RWPE2 (cell line): ENCODE results near the gene GRB10.
A peak's percentile ranks its signal among the peaks of the same experiment; 100 is the strongest.

Experiments
- ATAC-seq: fragments of 200-7000 bp; cut with Tn5 transposase; 3 replicates; pipeline ENCODE4 v1.9.1; 2021; ENCODE audit warnings: low read depth
- DNase-seq: peaks from one replicate; pipeline ENCODE4 v3.0.0-alpha.2; 2020; ENCODE audit warnings: low spot score
- H3K27ac ChIP-seq: fragments of 450-650 bp; 2 replicates; pipeline ENCODE4 v1.5.1; 2017; ENCODE audit warnings: mild to moderate bottlenecking; ENCODE audit not compliant: poor library complexity, severe bottlenecking
- H3K27me3 ChIP-seq: fragments of 250-450 bp; sonication (Bioruptor Pico); 2 replicates; pipeline ENCODE4 v1.5.1; 2021; ENCODE audit warnings: mild to moderate bottlenecking, moderate library complexity; ENCODE audit not compliant: insufficient read depth, poor library complexity, severe bottlenecking
- H3K36me3 ChIP-seq: fragments of 250-450 bp; sonication (Bioruptor Pico); 2 replicates; pipeline ENCODE4 v1.5.1; 2020; ENCODE audit warnings: low read depth, mild to moderate bottlenecking, moderate library complexity
- H3K4me1 ChIP-seq: fragments of 250-450 bp; sonication (Bioruptor Pico); 2 replicates; pipeline ENCODE4 v1.5.1; 2021; ENCODE audit warnings: mild to moderate bottlenecking, moderate library complexity; ENCODE audit not compliant: insufficient read depth, poor library complexity, severe bottlenecking
- H3K4me3 ChIP-seq: fragments of 250-450 bp; sonication (Bioruptor Pico); 2 replicates; pipeline ENCODE4 v1.5.1; 2021; ENCODE audit warnings: mild to moderate bottlenecking, moderate library complexity; ENCODE audit not compliant: severe bottlenecking
- H3K9me3 ChIP-seq: fragments of 250-450 bp; sonication (Bioruptor Pico); 2 replicates; pipeline ENCODE4 v1.5.1; 2021; ENCODE audit warnings: mild to moderate bottlenecking, moderate library complexity; ENCODE audit not compliant: severe bottlenecking
- CTCF ChIP-seq: fragments of 450-650 bp; IDR thresholded peaks from one replicate; pipeline ENCODE4 v1.5.1; 2017; ENCODE audit warnings: mild to moderate bottlenecking, moderate library complexity; ENCODE audit not compliant: poor library complexity, severe bottlenecking

The GRB10 gene

DNA sequence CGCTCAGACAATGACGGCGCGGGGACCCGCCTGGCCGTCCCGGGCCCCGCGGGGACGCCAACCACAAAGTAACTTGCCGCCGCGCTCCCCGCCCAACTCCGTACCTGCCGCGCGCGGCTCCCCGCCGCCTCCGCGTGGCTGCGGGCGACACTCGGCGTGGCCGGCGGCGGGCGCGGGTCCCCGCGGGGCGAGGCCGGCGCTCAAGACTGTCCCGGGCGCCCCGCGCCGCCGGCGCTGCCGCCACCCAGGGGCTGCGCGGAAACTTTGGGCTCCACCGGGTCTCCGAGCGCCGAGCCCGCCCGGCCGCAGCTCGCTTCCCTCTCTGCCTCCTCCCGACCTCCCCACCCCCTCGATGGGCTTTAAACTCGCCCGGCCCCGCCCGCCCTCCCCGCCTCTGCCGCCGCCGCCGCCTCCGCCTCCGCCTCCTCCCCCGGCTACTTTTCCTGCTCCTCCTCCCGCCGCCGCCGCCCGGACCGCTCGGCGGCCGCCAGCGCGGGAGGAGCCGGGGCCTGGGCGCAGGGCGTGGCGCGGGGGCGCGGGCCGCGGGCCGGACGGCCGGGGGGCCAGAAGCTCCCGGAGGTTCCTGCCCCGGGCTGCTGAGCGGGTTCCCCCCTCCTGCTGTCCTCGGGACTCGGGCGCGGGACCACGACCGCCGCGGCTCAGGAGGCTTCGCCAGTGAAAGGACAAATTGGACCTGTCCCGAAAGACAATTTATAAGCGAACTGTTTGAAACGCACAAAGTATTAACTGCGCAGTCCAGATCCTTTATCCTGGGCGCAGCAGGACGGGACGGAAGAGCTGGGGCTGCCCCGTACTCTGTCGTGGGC is 10.6 kb upstream of the GRB10 start:
- no peaks in the 10 kb centered on the region for H3K9me3 ChIP-seq
- H3K4me3 ChIP-seq: peak overlapping the region; percentile 97
- 0 out of 2 replicates have a peak, but pooled peaks cover 4% of the 10 kb centered on the region for H3K36me3 ChIP-seq
- no peaks in the 10 kb centered on the region for H3K27me3 ChIP-seq
- ATAC-seq (peak; percentile 68), DNase-seq (no peak)
- TF ChIP-seq CTCF: peak; percentile 9
- peak overlapping the region; percentile 39 for H3K27ac ChIP-seq
- no peaks in the 10 kb centered on the region for H3K4me1 ChIP-seq

DNA sequence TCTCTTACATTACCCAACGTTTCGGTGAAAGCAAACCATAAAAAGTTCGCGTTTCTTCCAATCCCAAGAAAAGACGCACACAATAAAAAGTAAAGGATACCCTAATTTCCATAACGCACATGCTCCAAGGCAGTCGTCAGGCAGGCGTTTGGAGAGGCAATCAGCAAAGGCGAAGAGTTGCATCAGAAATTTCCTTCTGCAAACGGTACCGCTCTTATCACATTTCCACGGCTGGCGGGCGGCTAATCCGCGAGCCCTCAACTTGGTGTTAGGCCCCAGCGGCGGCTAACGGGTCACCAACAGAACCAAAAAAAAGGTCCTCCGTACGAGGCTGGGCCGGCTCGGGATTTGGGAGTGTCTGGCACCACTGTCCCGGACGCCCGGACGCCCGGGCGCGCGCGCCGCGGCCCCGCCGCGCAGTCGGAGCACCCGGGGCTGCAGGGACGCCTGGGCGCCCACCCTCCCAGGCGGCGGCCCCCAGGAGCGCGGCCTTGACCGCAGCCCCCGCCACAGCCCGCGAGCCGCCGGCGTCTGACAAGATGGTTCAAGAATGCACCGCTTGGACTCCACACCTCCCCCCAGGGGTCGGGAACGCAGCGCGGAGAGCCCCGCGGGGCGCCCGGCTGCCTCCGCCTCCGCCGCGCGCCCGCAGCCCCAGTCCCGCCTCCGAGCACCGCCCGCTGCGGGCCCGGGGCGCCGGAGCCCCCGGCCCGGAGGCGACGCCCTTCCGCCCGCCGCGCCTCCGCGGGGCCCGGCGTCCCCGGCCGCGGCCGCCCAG is 9.8 kb upstream of the GRB10 start:
- ATAC-seq: peak; percentile 28; the same call in 2 of the 3 replicates
- H3K27ac ChIP-seq: peak overlapping the region; percentile 39
- no peak for DNase-seq

GRCh38 chr7:50791938-50792341 is 9.2 kb upstream of the GRB10 start:
- H3K27ac ChIP-seq: peak overlapping the region; percentile 39

More for the DNA sequence above, 9.8 kb upstream of the GRB10 start:
- H3K4me3 ChIP-seq: peak overlapping the region; percentile 97
- H3K36me3 ChIP-seq: 0 out of 2 replicates have a peak, but pooled peaks cover 4% of the 10 kb centered on the region
- no peaks in the 10 kb centered on the region for H3K4me1 ChIP-seq
- no peaks in the 10 kb centered on the region for H3K9me3 ChIP-seq
- no peaks in the 10 kb centered on the region for H3K27me3 ChIP-seq
- TF ChIP-seq CTCF: no peak

DNA sequence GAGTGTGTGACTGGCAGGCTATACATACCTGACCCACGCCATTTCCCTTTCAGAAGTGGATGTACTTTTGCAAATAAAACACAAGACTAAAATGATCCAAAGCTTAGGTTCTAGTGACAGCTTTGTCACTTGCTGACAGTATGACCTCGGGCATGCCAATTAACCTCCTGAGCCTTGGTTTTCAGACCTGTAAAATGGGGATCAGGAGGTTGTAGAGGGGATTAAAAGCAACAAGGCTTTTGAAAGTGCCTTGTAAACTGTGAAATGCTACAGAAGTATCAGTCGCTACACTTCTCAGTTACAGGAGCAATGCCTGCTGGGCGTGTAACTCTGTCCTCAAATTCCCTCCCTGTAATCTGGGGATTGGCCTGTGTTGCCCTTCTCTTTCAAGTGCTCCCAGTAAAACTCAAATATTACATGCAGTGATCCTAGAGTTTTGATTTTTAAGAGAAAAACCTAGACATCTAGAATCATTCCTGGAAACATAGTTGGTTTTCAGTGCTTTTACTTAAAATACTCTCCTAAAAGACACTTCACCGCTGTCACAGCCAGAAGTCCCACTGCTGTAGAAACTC is 8.8 kb upstream of the GRB10 start:
- Histone ChIP-seq H3K36me3 (0 out of 2 replicates have a peak, but pooled peaks cover 4% of the 10 kb centered on the region), H3K27me3 (no peaks in the 10 kb centered on the region), H3K9me3 (no peaks in the 10 kb centered on the region), H3K4me3 (peak overlapping the region; percentile 97), H3K4me1 (no peaks in the 10 kb centered on the region), H3K27ac (no peak overlapping the region)
- no peak for TF ChIP-seq CTCF
- ATAC-seq: no peak
- DNase-seq: no peak

More at GRCh38 chr7:50791938-50792341, 9.2 kb upstream of the GRB10 start:
- Histone ChIP-seq H3K27me3 (no peaks in the 10 kb centered on the region), H3K4me3 (peak overlapping the region; percentile 97), H3K36me3 (0 out of 2 replicates have a peak, but pooled peaks cover 4% of the 10 kb centered on the region), H3K9me3 (no peaks in the 10 kb centered on the region), H3K4me1 (no peaks in the 10 kb centered on the region)
- no peak for DNase-seq
- no peak for ATAC-seq
- no peak for TF ChIP-seq CTCF
